HCT116 (cell line): Measurements from ENCODE around the gene FLVCR1.
"Not testable (repeated sequence)": the region's sequence is repeated elsewhere in the genome, so short reads cannot be mapped to it uniquely, and the experiment has no call there.

Experiments used
- EGR1 ChIP-seq: IDR thresholded peaks from 2 replicates; pipeline ENCODE4 v1.6.1; 2012; ENCODE audit warnings: low read depth
- POLR2A ChIP-seq: IDR thresholded peaks from 2 replicates; pipeline ENCODE4 v1.7.0; 2011; ENCODE audit warnings: borderline replicate concordance; ENCODE audit not compliant: insufficient read depth, insufficient read length; ENCODE audit errors: extremely low read depth
- POLR2AphosphoS5 ChIP-seq: IDR thresholded peaks from 2 replicates; pipeline ENCODE4 v1.6.1; 2011; ENCODE audit warnings: mild to moderate bottlenecking, low read depth, low read length, moderate library complexity

- TF ChIP-seq POLR2AphosphoS5, POLR2A, EGR1: not testable (repeated sequence)
These were observed 50.0 kb downstream of the FLVCR1 start for GRCh38 chr1:212908071-212908470.
